Sigmoid colon (tissue), 4 donors: ENCODE results near the gene EXOC5.

Experiments used
- POLR2A ChIP-seq, 2 donors: fragments of 450-650 bp; IDR thresholded peaks; one replicate each; pipeline ENCODE4 v1.6.1; 2016; ENCODE audit warnings: antibody characterized with exemption in 2 of 2, mild to moderate bottlenecking in 2 of 2, moderate library complexity in 2 of 2
- POLR2AphosphoS5 ChIP-seq, 4 donors: sonication (generic); formaldehyde crosslinking; IDR thresholded peaks; one replicate each; pipeline ENCODE4 v1.6.1; 2017; ENCODE audit warnings: antibody characterized with exemption in 4 of 4
- TF ChIP-seq, protein P1 (sequence below), 4 experiments: fragments of 450-650 bp in 3 of 4; fragments of 200-600 bp in 1 of 4; IDR thresholded peaks; one replicate each; pipeline ENCODE4 v1.5.1; 2016 to 2019; ENCODE audit warnings: antibody characterized with exemption in 4 of 4, mild to moderate bottlenecking in 3 of 4, moderate library complexity in 2 of 4

- TF ChIP-seq, protein P1, sequence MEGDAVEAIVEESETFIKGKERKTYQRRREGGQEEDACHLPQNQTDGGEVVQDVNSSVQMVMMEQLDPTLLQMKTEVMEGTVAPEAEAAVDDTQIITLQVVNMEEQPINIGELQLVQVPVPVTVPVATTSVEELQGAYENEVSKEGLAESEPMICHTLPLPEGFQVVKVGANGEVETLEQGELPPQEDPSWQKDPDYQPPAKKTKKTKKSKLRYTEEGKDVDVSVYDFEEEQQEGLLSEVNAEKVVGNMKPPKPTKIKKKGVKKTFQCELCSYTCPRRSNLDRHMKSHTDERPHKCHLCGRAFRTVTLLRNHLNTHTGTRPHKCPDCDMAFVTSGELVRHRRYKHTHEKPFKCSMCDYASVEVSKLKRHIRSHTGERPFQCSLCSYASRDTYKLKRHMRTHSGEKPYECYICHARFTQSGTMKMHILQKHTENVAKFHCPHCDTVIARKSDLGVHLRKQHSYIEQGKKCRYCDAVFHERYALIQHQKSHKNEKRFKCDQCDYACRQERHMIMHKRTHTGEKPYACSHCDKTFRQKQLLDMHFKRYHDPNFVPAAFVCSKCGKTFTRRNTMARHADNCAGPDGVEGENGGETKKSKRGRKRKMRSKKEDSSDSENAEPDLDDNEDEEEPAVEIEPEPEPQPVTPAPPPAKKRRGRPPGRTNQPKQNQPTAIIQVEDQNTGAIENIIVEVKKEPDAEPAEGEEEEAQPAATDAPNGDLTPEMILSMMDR (IDR thresholded peaks at IDR 0.05) = no peak
- TF ChIP-seq POLR2AphosphoS5 (IDR thresholded peaks at IDR 0.05) (no peak), POLR2A (IDR thresholded peaks at IDR 0.05) (no peak)
Measured at GRCh38 chr14:57171903-57172302, 96.8 kb downstream of the EXOC5 start.
